Spleen (tissue), 11 donors: ENCODE data around the gene PRKCD. TPM values are rescaled to one million over a fixed set of nuclear protein-coding genes. Genes with fewer than 3 reads are reported as not detected.

Source experiments
- DNase-seq: peaks from one replicate; pipeline ENCODE4 v3.0.0-alpha.2; 2020
- H3K27ac ChIP-seq, 8 donors: fragments of 200-600 bp; sonication (generic) in 7 of 8; 1 replicate in 4 of 8; 2 replicates in 4 of 8; pipeline versions ENCODE4 v1.5.0 to v1.8.0; 2016 to 2021; ENCODE audit warnings: inconsistent platforms in 4 of 8, mild to moderate bottlenecking in 4 of 8, moderate library complexity in 1 of 8
- H3K27me3 ChIP-seq, 7 donors: fragments of 200-600 bp; sonication (generic) in 6 of 7; replicated peaks in 1 of 7; 1 replicate in 4 of 7; 2 replicates in 3 of 7; pipeline versions ENCODE4 v1.5.0 to v1.8.0; 2016 to 2021; ENCODE audit warnings: inconsistent platforms in 3 of 7, mild to moderate bottlenecking in 1 of 7
- H3K36me3 ChIP-seq, 6 donors: fragments of 200-600 bp; sonication (generic) in 5 of 6; 1 replicate in 4 of 6; 2 replicates in 2 of 6; pipeline versions ENCODE4 v1.5.0 to v1.8.0; 2016 to 2021; ENCODE audit warnings: inconsistent platforms in 2 of 6
- H3K4me1 ChIP-seq, 6 donors: fragments of 200-600 bp; sonication (generic) in 5 of 6; 1 replicate in 3 of 6; 2 replicates in 3 of 6; pipeline versions ENCODE4 v1.5.0 to v1.8.0; 2016 to 2021; ENCODE audit warnings: inconsistent platforms in 3 of 6
- H3K4me3 ChIP-seq, 8 donors: fragments of 200-600 bp; sonication (generic) in 7 of 8; 1 replicate in 4 of 8; 2 replicates in 4 of 8; pipeline versions ENCODE4 v1.5.0 to v1.8.0; 2016 to 2021; ENCODE audit warnings: inconsistent platforms in 4 of 8, mild to moderate bottlenecking in 4 of 8, moderate library complexity in 2 of 8
- H3K9me3 ChIP-seq, 8 donors: fragments of 200-600 bp; sonication (generic) in 7 of 8; 1 replicate in 4 of 8; 2 replicates in 4 of 8; pipeline versions ENCODE4 v1.5.0 to v1.8.0; 2016 to 2021; ENCODE audit warnings: inconsistent platforms in 4 of 8
- CTCF ChIP-seq, 11 experiments: fragments of 200-600 bp in 7 of 11; fragments of 450-650 bp in 4 of 11; sonication (generic) in 4 of 11; IDR thresholded peaks in 8 of 11; conservative IDR thresholded peaks in 3 of 11; 1 replicate in 7 of 11; 2 replicates in 4 of 11; pipeline versions ENCODE4 v1.4.0 to v1.8.0; 2016 to 2021; ENCODE audit warnings: antibody characterized with exemption in 11 of 11, inconsistent platforms in 4 of 11, mild to moderate bottlenecking in 1 of 11
- POLR2A ChIP-seq, 3 donors: fragments of 450-650 bp; IDR thresholded peaks; one replicate each; pipeline ENCODE4 v1.5.1; 2017; ENCODE audit warnings: antibody characterized with exemption in 3 of 3, mild to moderate bottlenecking in 1 of 3
- POLR2AphosphoS5 ChIP-seq, 3 donors: sonication (generic); formaldehyde crosslinking; IDR thresholded peaks; one replicate each; pipeline ENCODE4 v1.5.1; 2017; ENCODE audit warnings: antibody characterized with exemption in 3 of 3
- WGBS, 5 donors: extraction: QIAGEN DNeasy Blood & Tissue Kit in 3 of 5; methylation state at CpG; one replicate each; pipeline versions ENCODE4 v1.1.5 to v1.1.7; 2013 to 2018; 5-methylcytosine and 5-hydroxymethylcytosine counted together
- intact Hi-C: fragments of 100-400 bp; cut with DNase I; formaldehyde crosslinking; loops from one replicate; pipeline ENCODE4 v1.15.0; 2023; ENCODE audit warnings: low total_unique reads
- polyA plus RNA-seq, 3 donors: library from polyadenylated mRNA; stranded (reverse); fragments of 200-250 nt; gene quantifications; one replicate each; pipeline ENCODE4 v1.2.1, GENCODE V29; 2013
- total RNA-seq, 7 donors: library from RNA; depleted of rRNA in 3 of 7; stranded (reverse); fragments of >200 nt in 3 of 7; fragmentation: NEBNext Ultra II Directional in 4 of 7; extraction: Animal tissue kit (Norgen Biotek cat#: 25700) in 4 of 7; gene quantifications; one replicate each; pipeline versions ENCODE4 v1.1.0 to v1.2.1, GENCODE V29; 2016 to 2021
- donor health status: healthy with polysubstance abuse.
- donor health status: DM: no; HTN: no; CAD: no; lungs with moderate emphysema.
- donor health status: DM: no; HTN: no; CAD: no.
- donor health status: Bipolar disorder and iron deficiency.
- donor health status: healthy.
- donor health status: DM: no; HTN: no; CAD: no.
- donor health status: DM: yes; HTN: yes; CAD: no.

Gene PRKCD
- total and polyA plus RNA-seq, 10 donors, result 22.2 to 100 (median 48.5) TPM

GRCh38 chr3:53132347-53132746, 28.7 kb upstream of the PRKCD start:
- H3K27me3 ChIP-seq, result no peaks in the 10 kb centered on the region

DNA sequence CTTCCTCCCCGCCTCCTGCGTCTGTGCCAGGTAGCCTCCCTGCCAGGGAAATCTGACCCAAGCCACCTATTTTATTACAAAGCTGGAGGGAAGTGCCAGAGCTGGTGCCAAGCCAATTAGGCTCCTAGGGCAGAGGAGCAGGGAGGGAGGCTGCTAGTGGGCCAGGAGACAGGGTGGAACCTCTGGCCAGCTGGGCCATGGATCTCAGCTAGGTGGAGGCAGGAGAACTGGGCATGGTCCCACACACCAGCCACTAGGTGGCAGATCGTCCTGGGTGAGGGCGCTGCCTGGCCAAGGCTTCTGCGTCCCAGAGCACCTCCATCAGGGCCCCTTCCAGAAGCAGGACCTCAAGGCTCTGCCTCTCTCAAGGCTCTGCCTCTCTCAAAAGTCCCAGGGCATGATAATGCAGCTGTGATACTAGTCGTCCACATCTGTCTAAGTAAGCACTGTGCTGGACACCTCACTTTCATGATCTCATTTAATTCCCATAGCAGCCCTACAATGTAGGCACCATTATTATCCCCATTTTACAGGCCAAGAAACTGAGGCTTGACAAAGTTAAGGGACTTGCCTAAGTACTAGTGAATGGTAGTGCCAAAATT, 26.3 kb upstream of the PRKCD start:
- WGBS, 5 donors, result 31 to 60% (median 35%) methylated on average over 3 to 6 of the region's 6 CpGs
- Histone ChIP-seq H3K9me3 (no peaks in the 10 kb centered on the region), H3K27me3 (no peaks in the 10 kb centered on the region), H3K27ac (peak overlapping the region in 1 of 8 donors; percentile 3), H3K36me3 (no peaks in the 10 kb centered on the region), H3K4me3 (no peak overlapping the region), H3K4me1 (peaks cover under 1 to 37% (median 24%) of the 10 kb centered on the region in 6 donors)
- intact Hi-C loops, result no loop called here
- TF ChIP-seq POLR2A (IDR thresholded peaks at IDR 0.05), result no peak
- peak; percentile 54 to 70 (median 62) for TF ChIP-seq POLR2AphosphoS5 (IDR thresholded peaks at IDR 0.05)
- TF ChIP-seq CTCF (IDR thresholded peaks at IDR 0.05 in 8 of 11, conservative IDR thresholded peaks at IDR 0.05 in 3 of 11), result peak; percentile 68 to 92 (median 76)
- peak; percentile 93 for DNase-seq

More at GRCh38 chr3:53132347-53132746, 28.7 kb upstream of the PRKCD start:
- no peak for DNase-seq
- peaks cover 0 to 9% (median 0%) of the 10 kb centered on the region in 6 donors for H3K36me3 ChIP-seq
- H3K4me3 ChIP-seq, result no peak overlapping the region
- WGBS, 5 donors, result 72 to 85% (median 83%) methylated on average over 5 of the region's 5 CpGs
- TF ChIP-seq CTCF (IDR thresholded peaks at IDR 0.05 in 8 of 11, conservative IDR thresholded peaks at IDR 0.05 in 3 of 11), result no peak
- no peak for TF ChIP-seq POLR2A (IDR thresholded peaks at IDR 0.05)
- no peak for TF ChIP-seq POLR2AphosphoS5 (IDR thresholded peaks at IDR 0.05)
- H3K9me3 ChIP-seq, result no peaks in the 10 kb centered on the region
- peak overlapping the region in 1 of 8 donors; percentile 95 for H3K27ac ChIP-seq
- H3K4me1 ChIP-seq, result peaks cover 9 to 55% (median 44%) of the 10 kb centered on the region in 6 donors
- intact Hi-C loops, result no loop called here

GRCh38 chr3:53137221-53137620, 23.8 kb upstream of the PRKCD start:
- Histone ChIP-seq H3K27me3 (no peaks in the 10 kb centered on the region), H3K27ac (no peak overlapping the region), H3K4me1 (peaks cover 0 to 40% (median 13%) of the 10 kb centered on the region in 6 donors), H3K4me3 (no peak overlapping the region), H3K9me3 (no peaks in the 10 kb centered on the region), H3K36me3 (no peaks in the 10 kb centered on the region)
- DNase-seq, result no peak
- no peak for TF ChIP-seq CTCF (IDR thresholded peaks at IDR 0.05 in 8 of 11, conservative IDR thresholded peaks at IDR 0.05 in 3 of 11)
- no peak for TF ChIP-seq POLR2A (IDR thresholded peaks at IDR 0.05)
- no peak for TF ChIP-seq POLR2AphosphoS5 (IDR thresholded peaks at IDR 0.05)
- intact Hi-C loops, result no loop called here
- WGBS, 5 donors, result 57 to 66% (median 61%) methylated on average over 2 of the region's 2 CpGs

- no peak for DNase-seq
- Histone ChIP-seq H3K27ac (no peak overlapping the region), H3K27me3 (no peaks in the 10 kb centered on the region), H3K4me1 (peaks cover 0 to 45% (median 13%) of the 10 kb centered on the region in 6 donors), H3K4me3 (no peak overlapping the region), H3K36me3 (no peaks in the 10 kb centered on the region), H3K9me3 (no peaks in the 10 kb centered on the region)
- WGBS, 5 donors, result 76 to 94% (median 82%) methylated on average over 4 of the region's 4 CpGs
- intact Hi-C loops, result no loop called here
- no peak for TF ChIP-seq POLR2A (IDR thresholded peaks at IDR 0.05)
- no peak for TF ChIP-seq CTCF (IDR thresholded peaks at IDR 0.05 in 8 of 11, conservative IDR thresholded peaks at IDR 0.05 in 3 of 11)
- TF ChIP-seq POLR2AphosphoS5 (IDR thresholded peaks at IDR 0.05), result no peak
Measured at GRCh38 chr3:53137835-53138446, 23.1 kb upstream of the PRKCD start.
